GM18505 (cell line): ENCODE results near the gene HNF1A.

Source experiments
- ATAC-seq: cut with Tn5 transposase; IDR thresholded peaks from one replicate; pipeline ENCODE4 v1.9.1; 2021; ENCODE audit not compliant: unreplicated experiment
- POLR2A ChIP-seq: IDR thresholded peaks from 4 replicates; pipeline ENCODE4 v1.6.1; 2011; ENCODE audit warnings: borderline replicate concordance; ENCODE audit not compliant: insufficient read depth, insufficient read length; ENCODE audit errors: extremely low read depth

HNF1A gene

DNA sequence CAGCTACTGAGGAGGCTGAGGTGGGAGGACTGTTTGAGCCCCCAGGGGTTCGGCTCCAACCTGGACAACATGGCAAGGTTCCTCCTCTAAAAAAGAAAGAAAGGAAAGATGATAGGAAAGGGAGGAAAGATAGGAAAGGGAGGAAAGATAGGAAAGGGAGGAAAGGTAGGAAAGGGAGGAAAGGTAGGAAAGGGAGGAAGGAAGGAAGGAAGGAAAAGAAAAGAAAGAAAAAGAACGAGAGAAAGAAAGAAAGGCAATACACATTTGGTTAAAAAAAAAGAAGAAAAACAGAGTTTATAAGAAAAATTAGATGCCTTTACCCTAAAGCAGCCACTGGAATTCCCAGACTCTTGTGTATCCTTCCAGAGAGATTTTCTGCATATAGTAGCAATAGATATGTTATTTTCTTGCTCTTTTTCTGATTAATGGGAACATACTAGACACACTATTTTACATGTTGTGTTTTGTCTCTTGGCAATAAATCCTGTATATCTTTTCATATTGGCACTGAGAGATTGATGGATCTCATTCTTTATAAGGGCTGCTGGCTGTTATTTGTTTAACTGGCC lies 12.2 kb downstream of the HNF1A start:
- no peak for ATAC-seq
- no peak for TF ChIP-seq POLR2A

DNA sequence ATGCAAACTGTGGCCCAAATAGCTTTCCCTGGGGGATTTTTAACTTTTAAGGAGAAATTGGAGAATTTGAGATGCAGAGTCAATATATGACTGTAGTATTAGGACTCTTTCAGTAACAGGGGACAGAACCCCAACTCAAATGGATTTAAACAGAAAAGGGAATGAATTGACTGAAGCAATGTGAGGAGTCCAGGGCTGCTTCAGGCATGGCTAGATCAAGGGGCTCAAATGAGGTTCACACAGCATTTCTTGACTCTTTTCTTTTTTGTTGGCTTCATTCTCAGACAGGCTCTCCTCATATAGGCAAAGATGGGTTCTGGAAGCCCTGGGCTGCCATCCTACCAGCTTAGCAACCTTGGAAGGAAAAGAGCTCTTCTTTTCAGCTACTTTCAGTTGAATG lies 13.6 kb downstream of the HNF1A start:
- no peak for ATAC-seq
- TF ChIP-seq POLR2A, result no peak

DNA sequence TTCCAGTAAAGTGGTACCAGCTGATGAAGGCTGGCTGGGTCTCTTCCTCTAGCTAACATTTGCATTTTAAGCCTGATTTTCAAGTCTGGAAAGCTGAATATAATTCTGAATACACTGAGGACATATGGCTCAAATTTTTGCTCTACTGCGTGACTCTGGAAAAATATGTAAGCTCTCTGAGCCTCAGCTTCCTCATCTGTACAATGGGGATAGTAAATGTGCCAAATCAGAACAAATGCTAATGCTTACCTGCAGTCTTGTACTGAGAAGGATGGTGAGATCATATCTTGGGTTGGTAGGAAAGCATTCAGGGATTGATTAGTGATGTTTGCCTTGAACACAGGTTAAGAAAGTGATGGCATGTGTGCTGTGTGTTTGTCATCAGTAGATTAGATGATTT lies 14.6 kb downstream of the HNF1A start:
- no peak for TF ChIP-seq POLR2A
- ATAC-seq, result no peak

DNA sequence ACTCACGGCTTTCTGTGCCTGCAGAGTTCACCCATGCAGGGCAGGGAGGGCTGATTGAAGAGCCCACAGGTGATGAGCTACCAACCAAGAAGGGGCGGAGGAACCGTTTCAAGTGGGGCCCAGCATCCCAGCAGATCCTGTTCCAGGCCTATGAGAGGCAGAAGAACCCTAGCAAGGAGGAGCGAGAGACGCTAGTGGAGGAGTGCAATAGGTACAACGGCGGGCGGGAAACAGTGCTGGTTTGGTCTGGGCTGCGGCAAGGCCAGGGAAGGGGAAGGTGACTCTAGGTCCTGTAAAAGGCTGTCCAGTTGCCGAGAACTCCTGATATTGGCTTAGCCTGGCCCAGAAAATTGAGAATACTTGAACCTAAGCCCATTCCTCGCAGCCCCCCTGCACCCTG lies 15.2 kb downstream of the HNF1A start:
- no peak for TF ChIP-seq POLR2A
- no peak for ATAC-seq

DNA sequence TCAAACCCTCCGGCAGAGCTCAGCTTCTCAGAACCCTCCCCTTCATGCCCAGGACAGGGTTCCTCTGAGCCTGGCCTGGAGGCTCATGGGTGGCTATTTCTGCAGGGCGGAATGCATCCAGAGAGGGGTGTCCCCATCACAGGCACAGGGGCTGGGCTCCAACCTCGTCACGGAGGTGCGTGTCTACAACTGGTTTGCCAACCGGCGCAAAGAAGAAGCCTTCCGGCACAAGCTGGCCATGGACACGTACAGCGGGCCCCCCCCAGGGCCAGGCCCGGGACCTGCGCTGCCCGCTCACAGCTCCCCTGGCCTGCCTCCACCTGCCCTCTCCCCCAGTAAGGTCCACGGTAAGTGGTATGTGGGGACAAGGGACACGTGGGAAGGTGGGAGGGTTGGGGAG lies 15.7 kb downstream of the HNF1A start:
- TF ChIP-seq POLR2A, result no peak
- ATAC-seq, result no peak

DNA sequence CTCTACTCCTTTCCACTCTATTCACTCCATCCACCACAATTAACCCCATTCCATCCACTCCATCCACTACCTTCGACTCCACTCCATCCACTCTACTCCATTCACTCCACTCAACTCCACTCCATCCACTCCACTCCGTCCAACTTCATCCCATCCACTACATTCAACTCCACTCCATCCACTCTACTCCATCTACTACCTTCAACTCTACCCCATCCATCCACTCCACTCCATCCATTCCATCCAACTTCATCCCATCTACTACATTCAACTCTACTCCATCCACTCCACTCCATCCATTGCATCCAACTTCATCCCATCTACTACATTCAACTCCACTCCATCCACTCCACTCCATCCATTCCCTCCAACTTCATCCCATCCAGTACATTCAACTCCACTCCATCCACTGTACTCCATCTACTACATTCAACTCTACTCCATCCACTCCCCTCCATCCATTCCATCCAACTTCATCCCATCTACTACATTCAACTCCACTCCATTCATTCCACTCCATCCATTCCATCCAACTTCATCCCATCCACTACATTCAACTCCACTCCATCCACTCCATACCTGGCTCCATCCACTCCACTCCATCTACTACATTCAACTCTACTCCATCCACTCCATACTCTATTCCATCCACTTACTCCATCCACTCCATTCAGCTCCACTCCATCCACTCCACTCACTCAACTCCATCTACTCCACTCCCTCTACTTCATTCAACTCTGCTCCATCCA lies 16.4 kb downstream of the HNF1A start:
- no peak for TF ChIP-seq POLR2A
- ATAC-seq, result no peak

DNA sequence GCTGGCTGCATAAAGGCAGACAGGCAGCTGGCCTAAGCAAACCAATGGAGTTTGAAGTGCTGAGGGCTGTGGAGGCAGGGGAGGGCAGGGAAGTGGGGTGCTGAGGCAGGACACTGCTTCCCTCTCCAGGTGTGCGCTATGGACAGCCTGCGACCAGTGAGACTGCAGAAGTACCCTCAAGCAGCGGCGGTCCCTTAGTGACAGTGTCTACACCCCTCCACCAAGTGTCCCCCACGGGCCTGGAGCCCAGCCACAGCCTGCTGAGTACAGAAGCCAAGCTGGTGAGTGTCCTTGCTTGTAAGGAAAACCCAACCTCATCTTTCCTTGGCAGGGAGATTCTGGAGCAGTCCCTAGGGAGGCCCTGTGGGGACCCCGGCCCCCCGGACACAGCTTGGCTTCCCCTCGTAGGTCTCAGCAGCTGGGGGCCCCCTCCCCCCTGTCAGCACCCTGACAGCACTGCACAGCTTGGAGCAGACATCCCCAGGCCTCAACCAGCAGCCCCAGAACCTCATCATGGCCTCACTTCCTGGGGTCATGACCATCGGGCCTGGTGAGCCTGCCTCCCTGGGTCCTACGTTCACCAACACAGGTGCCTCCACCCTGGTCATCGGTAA lies 17.9 kb downstream of the HNF1A start:
- no peak for ATAC-seq
- TF ChIP-seq POLR2A, result no peak

DNA sequence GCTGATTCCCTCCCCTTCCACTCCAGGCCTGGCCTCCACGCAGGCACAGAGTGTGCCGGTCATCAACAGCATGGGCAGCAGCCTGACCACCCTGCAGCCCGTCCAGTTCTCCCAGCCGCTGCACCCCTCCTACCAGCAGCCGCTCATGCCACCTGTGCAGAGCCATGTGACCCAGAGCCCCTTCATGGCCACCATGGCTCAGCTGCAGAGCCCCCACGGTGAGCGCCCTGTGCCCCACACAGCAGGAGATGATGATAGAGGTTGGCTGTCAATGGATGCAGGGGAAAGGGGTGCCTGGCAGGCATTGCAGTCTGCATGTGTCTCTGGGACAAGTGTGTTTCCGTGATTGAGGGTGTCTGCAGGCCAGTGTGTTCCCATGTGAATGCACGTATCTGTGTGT lies 19.1 kb downstream of the HNF1A start:
- ATAC-seq, result no peak
- no peak for TF ChIP-seq POLR2A

DNA sequence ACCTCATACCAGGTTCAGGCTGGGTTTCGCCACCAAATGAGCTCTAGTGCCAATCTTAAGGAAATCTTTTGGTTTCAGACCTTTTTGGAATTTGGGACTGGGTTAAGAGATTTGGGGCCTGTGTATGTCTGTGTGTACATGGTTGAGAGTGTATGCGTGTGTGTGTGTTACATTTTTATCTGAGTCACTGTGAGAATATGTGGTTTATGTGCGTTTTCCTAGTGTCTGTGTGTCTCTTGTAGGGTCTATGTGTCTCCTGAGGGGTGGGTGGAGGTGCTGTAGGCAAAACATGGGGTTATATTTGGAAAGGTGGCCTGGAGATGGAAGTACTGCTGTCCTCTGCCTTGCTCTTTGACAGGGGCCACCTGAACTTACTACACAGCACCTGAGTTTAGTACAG lies 20.1 kb downstream of the HNF1A start:
- ATAC-seq, result no peak
- no peak for TF ChIP-seq POLR2A

DNA sequence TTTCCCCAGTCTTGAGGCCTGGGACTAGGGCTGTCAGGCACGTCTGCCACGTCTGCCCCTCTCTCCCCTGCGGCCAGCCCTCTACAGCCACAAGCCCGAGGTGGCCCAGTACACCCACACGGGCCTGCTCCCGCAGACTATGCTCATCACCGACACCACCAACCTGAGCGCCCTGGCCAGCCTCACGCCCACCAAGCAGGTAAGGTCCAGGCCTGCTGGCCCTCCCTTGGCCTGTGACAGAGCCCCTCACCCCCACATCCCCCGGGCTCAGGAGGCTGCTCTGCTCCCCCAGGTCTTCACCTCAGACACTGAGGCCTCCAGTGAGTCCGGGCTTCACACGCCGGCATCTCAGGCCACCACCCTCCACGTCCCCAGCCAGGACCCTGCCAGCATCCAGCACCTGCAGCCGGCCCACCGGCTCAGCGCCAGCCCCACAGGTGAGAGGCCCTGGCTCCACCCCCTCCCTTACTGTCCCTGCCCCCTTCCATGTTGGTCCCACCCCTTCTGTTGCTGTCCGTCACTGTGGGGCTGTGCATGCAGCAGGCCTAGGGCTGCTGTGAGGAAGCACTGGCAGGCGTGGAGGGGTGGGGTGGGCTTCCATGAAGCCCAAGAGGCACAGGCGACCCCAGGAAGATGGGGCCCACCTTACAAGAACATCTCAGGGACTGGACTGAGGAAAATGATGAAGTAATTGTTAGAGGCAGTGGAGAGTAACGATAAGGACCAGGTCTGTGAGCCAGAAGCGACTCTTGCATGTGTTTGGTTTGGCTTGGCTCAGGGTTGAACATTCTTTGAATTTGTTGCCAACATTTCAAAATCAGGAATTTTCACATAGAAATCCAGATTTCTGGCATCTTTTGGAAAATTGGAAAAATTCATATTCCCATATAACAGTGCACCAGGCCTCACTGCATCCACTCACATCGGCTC lies 21.1 kb downstream of the HNF1A start:
- TF ChIP-seq POLR2A, result no peak
- ATAC-seq, result no peak

DNA sequence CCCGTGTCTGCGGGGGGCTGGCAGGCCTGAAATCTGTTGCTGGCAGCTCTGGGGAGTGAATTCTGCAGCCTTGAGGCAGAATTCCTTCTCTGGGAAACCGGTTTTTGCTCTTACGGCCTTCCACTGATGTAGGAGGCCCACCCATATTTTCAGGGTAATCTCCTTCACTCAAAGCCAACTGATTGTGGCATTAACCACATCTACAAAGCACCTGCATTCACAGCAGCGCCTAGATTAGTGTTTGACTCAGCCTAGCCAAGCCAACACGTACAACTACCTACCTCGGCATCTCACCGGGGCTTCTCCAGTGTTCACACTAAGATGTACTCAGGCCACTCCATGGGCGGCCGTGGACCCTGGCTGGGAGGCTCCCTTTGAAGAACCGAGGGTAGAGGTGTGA lies 22.2 kb downstream of the HNF1A start:
- TF ChIP-seq POLR2A, result no peak
- no peak for ATAC-seq

DNA sequence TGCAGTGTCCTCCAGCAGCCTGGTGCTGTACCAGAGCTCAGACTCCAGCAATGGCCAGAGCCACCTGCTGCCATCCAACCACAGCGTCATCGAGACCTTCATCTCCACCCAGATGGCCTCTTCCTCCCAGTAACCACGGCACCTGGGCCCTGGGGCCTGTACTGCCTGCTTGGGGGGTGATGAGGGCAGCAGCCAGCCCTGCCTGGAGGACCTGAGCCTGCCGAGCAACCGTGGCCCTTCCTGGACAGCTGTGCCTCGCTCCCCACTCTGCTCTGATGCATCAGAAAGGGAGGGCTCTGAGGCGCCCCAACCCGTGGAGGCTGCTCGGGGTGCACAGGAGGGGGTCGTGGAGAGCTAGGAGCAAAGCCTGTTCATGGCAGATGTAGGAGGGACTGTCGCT lies 22.7 kb downstream of the HNF1A start:
- no peak for ATAC-seq
- no peak for TF ChIP-seq POLR2A

DNA sequence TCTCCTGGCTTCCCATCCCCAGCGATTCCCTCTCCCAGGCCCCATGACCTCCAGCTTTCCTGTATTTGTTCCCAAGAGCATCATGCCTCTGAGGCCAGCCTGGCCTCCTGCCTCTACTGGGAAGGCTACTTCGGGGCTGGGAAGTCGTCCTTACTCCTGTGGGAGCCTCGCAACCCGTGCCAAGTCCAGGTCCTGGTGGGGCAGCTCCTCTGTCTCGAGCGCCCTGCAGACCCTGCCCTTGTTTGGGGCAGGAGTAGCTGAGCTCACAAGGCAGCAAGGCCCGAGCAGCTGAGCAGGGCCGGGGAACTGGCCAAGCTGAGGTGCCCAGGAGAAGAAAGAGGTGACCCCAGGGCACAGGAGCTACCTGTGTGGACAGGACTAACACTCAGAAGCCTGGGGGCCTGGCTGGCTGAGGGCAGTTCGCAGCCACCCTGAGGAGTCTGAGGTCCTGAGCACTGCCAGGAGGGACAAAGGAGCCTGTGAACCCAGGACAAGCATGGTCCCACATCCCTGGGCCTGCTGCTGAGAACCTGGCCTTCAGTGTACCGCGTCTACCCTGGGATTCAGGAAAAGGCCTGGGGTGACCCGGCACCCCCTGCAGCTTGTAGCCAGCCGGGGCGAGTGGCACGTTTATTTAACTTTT lies 23.6 kb downstream of the HNF1A start:
- TF ChIP-seq POLR2A, result no peak
- ATAC-seq, result no peak
